DND-41 (cell line): Measurements from ENCODE around the gene PIK3C3.

Experiments
- ATAC-seq: fragments of 200-7000 bp; cut with Tn5 transposase; 3 replicates; pipeline ENCODE4 v1.9.1; 2021; ENCODE audit warnings: low read depth; ENCODE audit not compliant: insufficient read depth
- DNase-seq: peaks from one replicate; pipeline ENCODE4 v3.0.0-alpha.2; 2020
- H2AFZ ChIP-seq: 2 replicates; pipeline ENCODE4 v1.6.0; 2012; ENCODE audit warnings: low read depth, low read length
- H3K27ac ChIP-seq: 2 replicates; pipeline ENCODE4 v1.5.1; 2012; ENCODE audit warnings: low read length, inconsistent platforms
- H3K27me3 ChIP-seq: fragments of 200-600 bp; sonication (generic); 2 replicates; pipeline ENCODE4 v1.6.0; 2012; ENCODE audit warnings: low read length, mild to moderate bottlenecking, inconsistent platforms; ENCODE audit not compliant: insufficient read depth, poor library complexity
- H3K36me3 ChIP-seq: 2 replicates; pipeline ENCODE4 v1.5.1; 2012; ENCODE audit warnings: low read length, inconsistent platforms; ENCODE audit not compliant: insufficient read depth
- H3K4me1 ChIP-seq: 2 replicates; pipeline ENCODE4 v1.5.1; 2012; ENCODE audit warnings: mild to moderate bottlenecking, low read length; ENCODE audit not compliant: insufficient read depth
- H3K4me2 ChIP-seq: 2 replicates; pipeline ENCODE4 v1.6.0; 2012; ENCODE audit warnings: mild to moderate bottlenecking, moderate library complexity, low read length, inconsistent platforms; ENCODE audit not compliant: insufficient read depth
- H3K4me3 ChIP-seq, 2 experiments: fragments of 200-600 bp in 1 of 2; shearing (Covaris generic) in 1 of 2; 2 replicates each; pipeline ENCODE4 v1.5.1; 2012 to 2016; ENCODE audit warnings: inconsistent platforms in 2 of 2, low read length in 2 of 2, mild to moderate bottlenecking in 2 of 2, low read depth in 1 of 2, moderate library complexity in 1 of 2
- H3K79me2 ChIP-seq: 2 replicates; pipeline ENCODE4 v1.6.0; 2012; ENCODE audit warnings: low read length, inconsistent platforms; ENCODE audit not compliant: insufficient read depth
- H3K9ac ChIP-seq: 2 replicates; pipeline ENCODE4 v1.6.0; 2012; ENCODE audit warnings: low read depth, mild to moderate bottlenecking, inconsistent platforms, low read length, moderate library complexity
- H3K9me3 ChIP-seq: 2 replicates; pipeline ENCODE4 v1.5.1; 2012; ENCODE audit warnings: low read length, moderate library complexity, mild to moderate bottlenecking, inconsistent platforms; ENCODE audit not compliant: insufficient read depth, severe bottlenecking
- H4K20me1 ChIP-seq: 2 replicates; pipeline ENCODE4 v1.6.0; 2012; ENCODE audit warnings: low read length; ENCODE audit not compliant: insufficient read depth
- EZH2 ChIP-seq: IDR thresholded peaks from 3 replicates; pipeline ENCODE4 v1.6.1; 2012; ENCODE audit warnings: borderline replicate concordance, low read depth, mild to moderate bottlenecking, moderate library complexity, low read length, inconsistent platforms; ENCODE audit not compliant: severe bottlenecking
- TF ChIP-seq, protein P1 (sequence below): IDR thresholded peaks from 2 replicates; pipeline ENCODE4 v1.5.1; 2012; ENCODE audit warnings: borderline replicate concordance, low read length, moderate library complexity, mild to moderate bottlenecking; ENCODE audit not compliant: poor library complexity, severe bottlenecking; ENCODE audit errors: extremely low read depth

The PIK3C3 gene

DNA sequence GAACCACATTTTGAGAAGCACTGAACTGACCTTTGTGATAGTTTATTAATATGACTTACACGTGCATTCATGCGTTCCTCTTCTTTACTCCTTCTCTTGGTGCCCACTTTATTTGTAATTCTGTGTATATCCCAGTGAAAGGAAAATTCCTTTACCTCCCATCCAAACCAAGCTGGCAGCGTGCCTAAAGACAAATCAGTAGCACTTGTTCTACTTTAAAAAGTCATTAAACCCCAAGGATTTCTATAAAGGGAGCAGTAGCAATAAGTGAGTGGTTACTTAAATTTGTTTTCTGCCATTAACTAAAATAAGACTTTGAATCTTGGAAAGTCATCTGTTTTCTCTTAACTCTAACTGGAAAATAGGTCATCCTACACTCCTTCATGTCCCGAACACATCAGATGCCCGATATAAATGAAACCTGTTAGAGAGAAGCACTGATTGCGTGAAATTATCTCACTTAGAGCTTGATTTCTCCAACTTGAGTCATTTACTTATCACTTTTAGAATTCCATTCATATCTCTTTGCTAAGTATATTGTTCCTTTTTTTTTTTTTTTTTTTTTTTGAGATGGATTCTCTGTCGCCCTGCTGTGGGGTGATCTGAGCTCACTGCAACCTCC is 10.7 kb downstream of the PIK3C3 start:
- Histone ChIP-seq H3K36me3 (peaks cover 59% of the 10 kb centered on the region), H4K20me1 (peaks cover 8% of the 10 kb centered on the region), H3K27me3 (no peaks in the 10 kb centered on the region), H3K27ac (no peak overlapping the region), H3K4me1 (no peaks in the 10 kb centered on the region), H3K4me2 (no peak overlapping the region), H3K9ac (no peak overlapping the region), H3K9me3 (no peaks in the 10 kb centered on the region), H3K79me2 (peaks cover 41% of the 10 kb centered on the region), H2AFZ (no peak overlapping the region), H3K4me3 (no peak overlapping the region)
- no peak for ATAC-seq
- DNase-seq = no peak
- TF ChIP-seq, protein P1, sequence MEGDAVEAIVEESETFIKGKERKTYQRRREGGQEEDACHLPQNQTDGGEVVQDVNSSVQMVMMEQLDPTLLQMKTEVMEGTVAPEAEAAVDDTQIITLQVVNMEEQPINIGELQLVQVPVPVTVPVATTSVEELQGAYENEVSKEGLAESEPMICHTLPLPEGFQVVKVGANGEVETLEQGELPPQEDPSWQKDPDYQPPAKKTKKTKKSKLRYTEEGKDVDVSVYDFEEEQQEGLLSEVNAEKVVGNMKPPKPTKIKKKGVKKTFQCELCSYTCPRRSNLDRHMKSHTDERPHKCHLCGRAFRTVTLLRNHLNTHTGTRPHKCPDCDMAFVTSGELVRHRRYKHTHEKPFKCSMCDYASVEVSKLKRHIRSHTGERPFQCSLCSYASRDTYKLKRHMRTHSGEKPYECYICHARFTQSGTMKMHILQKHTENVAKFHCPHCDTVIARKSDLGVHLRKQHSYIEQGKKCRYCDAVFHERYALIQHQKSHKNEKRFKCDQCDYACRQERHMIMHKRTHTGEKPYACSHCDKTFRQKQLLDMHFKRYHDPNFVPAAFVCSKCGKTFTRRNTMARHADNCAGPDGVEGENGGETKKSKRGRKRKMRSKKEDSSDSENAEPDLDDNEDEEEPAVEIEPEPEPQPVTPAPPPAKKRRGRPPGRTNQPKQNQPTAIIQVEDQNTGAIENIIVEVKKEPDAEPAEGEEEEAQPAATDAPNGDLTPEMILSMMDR = no peak
- TF ChIP-seq EZH2 = no peak

DNA sequence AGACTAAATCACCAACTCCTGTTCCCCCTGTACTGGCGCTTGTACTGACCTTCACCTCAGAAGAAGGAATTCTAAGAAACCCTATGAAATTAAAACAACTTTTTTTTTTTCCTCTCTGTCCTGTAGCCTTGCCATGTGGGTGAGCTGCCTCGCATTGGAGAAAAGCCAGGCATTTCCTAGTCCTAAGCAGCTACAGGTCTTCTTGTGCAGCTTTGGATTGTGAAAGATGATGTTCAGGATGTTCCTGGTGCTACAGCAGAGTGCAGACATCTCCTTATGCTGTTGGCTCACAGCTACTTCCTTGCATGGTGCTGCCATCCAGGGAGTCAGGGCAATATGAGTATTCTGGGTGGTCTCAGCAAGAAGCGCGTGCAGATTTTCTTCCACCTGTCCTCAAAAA is 11.9 kb downstream of the PIK3C3 start:
- DNase-seq = no peak
- H3K27me3 ChIP-seq = no peaks in the 10 kb centered on the region
- H3K36me3 ChIP-seq = peaks cover 60% of the 10 kb centered on the region
- H2AFZ ChIP-seq = no peak overlapping the region
- H4K20me1 ChIP-seq = peaks cover 8% of the 10 kb centered on the region
- H3K79me2 ChIP-seq = peaks cover 36% of the 10 kb centered on the region
- H3K9me3 ChIP-seq = no peaks in the 10 kb centered on the region
- H3K27ac ChIP-seq = no peak overlapping the region
- TF ChIP-seq EZH2 = no peak
- TF ChIP-seq, protein P1 = no peak
- no peak overlapping the region for H3K4me3 ChIP-seq
- H3K4me2 ChIP-seq = no peak overlapping the region
- ATAC-seq = no peak
- H3K4me1 ChIP-seq = peaks cover 11% of the 10 kb centered on the region
- H3K9ac ChIP-seq = no peak overlapping the region

DNA sequence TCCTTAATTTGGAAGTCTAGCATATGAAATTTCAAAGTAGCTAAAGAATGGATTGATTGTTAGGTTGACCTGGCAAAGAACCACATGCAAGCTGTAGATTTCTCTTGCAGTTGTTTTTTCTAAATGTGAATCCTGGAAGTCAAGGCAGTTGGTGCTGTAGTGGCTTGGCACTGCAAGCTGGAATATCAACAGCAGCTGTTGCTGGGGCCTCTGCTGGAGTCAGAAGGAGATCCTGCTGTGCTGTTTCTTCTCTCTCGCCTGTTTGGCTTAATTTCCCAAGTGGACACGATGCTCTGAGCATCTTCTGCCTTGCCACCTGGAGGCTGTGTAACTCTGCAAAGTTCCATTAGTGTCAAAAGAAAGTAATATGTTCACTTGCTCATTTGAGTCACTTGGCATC is 12.6 kb downstream of the PIK3C3 start:
- no peak overlapping the region for H3K4me3 ChIP-seq
- DNase-seq = no peak
- TF ChIP-seq, protein P1 = no peak
- no peak for TF ChIP-seq EZH2
- H3K4me1 ChIP-seq = peaks cover 18% of the 10 kb centered on the region
- H2AFZ ChIP-seq = no peak overlapping the region
- no peak overlapping the region for H3K27ac ChIP-seq
- H3K27me3 ChIP-seq = no peaks in the 10 kb centered on the region
- no peaks in the 10 kb centered on the region for H3K9me3 ChIP-seq
- H3K79me2 ChIP-seq = peaks cover 33% of the 10 kb centered on the region
- H4K20me1 ChIP-seq = peaks cover 8% of the 10 kb centered on the region
- ATAC-seq = no peak
- H3K4me2 ChIP-seq = no peak overlapping the region
- H3K36me3 ChIP-seq = peaks cover 57% of the 10 kb centered on the region
- no peak overlapping the region for H3K9ac ChIP-seq

DNA sequence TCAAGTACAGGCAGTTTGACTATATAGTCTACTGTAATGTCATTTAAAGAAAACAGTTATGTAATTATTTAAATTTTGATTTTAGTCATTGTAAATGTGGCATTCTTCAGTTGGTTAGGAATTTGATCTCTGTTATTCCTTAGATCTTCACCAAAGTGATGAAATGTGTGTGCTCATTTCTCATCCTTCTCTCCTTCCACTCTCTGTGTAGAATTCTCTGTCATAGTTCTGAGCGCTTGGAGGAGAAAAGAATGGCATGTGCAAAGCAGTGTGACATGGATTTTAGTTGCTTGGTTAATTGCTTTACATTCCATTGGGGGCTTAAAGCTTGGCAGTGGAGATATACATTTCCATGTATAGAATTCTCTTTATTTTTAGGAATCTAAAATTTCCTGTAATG is 14.8 kb downstream of the PIK3C3 start:
- Histone ChIP-seq H3K27ac (no peak overlapping the region), H3K36me3 (peaks cover 45% of the 10 kb centered on the region), H2AFZ (no peak overlapping the region), H3K79me2 (peaks cover 27% of the 10 kb centered on the region), H4K20me1 (peaks cover 8% of the 10 kb centered on the region), H3K9me3 (no peaks in the 10 kb centered on the region), H3K4me1 (peaks cover 29% of the 10 kb centered on the region), H3K4me3 (no peak overlapping the region), H3K9ac (no peak overlapping the region), H3K4me2 (no peak overlapping the region), H3K27me3 (no peaks in the 10 kb centered on the region)
- TF ChIP-seq, protein P1 = no peak
- no peak for TF ChIP-seq EZH2
- ATAC-seq (no peak), DNase-seq (no peak)
